Activated CD8-positive, alpha-beta memory T cell treated with anti-CD3 and anti-CD28 coated beads, Interleukin-2, amount 50 U/mL, for 1 hour (primary cell): ENCODE results near the gene XDH.

Source experiments
- DNase-seq: peaks from one replicate; pipeline ENCODE4 v3.0.0-alpha.2; 2020; ENCODE audit errors: extremely low read depth

XDH gene

DNA sequence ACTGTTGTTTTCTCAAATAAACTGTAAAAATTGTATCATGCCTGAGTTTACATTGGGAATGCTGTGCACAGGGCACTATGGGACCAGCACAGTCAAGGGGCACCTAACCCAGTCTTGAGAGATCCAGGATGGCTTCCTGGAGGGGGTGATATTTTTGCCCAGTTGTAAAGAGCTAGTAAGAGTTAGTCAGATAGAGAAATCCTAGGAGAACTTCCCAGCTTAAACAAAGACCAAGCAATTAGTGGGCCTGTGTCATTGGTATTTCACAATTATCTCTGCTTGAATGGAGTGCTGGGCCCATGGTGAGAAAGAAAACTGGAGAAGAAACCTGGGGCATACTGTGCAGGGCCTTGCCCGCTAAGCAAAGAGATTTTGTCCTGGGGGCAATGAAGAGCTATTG, 12.2 kb downstream of the XDH start:
- DNase-seq: no peak

DNA sequence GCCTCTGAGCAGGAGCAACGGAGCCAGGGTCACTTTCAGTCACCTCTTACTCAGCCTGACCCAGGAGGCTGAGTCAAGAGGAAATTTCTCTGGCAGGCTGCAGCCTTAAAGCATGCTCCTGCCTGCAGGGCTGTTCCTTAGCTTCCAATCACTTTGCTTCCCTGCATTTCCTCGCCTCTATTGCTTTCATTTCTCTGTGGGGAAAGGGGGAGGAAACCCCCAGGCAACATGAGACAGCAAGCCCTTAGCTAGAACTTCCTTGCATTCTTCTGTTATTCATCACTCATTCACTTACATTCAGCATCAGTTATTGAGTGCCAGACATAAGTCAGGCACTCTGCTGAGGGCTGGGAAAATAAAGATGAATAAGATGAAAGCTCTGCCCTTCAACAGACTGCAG, 13.0 kb downstream of the XDH start:
- DNase-seq: no peak

DNA sequence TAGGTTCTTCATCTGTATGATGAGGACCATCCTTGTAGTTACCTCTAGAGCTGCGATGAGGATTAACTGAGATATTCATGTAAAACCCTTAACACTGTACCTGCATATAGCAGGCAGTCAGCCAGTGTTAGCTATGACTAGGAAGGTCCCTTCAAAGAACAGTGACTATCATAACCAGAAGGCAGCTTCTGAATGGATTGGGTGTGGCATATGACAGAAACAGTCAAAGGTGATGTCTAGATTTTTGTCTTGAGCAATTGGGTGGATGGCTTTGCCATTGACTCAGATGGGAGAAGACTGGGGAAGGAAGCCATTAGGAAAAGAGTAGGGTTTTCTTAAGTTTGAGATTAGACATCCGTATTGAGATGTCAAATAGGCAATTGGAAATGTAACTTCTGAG, 15.7 kb downstream of the XDH start:
- DNase-seq: no peak

DNA sequence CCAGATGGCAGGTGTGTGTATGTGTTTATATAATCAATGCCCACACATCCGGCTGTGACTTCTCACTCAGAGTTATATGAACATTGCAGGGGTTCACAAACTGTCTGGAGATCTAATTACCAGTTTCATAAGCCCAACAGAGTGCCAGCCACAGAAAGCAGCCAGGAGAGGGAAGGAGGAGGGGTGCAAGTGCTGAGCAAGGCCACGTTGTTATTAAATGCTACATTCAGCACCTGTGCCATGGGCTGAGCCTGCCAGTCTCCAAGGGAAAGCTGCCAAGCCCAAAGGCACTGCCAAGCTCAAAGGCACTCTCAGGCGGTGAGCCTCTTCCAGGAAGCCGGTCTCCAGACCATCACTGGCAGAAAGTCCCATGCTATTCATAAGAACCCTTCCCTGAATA, 17.4 kb downstream of the XDH start:
- DNase-seq: no peak

DNA sequence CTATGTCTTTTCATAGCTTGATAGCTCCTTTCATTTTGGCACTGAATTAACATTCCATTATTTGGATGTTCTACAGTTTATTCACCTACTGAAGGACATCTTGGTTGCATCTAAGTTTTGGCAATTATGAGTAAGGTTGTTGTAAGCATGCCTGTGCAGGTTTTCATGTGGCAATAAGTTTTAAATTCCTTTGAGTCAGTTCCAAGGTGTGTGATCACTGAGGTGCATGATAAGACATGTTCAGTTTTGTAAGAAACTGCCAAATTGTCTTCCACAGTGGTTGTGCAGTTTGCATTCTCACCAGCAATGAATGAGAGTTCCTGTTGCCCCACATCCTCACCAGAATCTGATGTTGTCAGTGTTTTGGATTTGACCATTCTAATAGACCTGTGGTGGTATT, 24.2 kb downstream of the XDH start:
- no peak for DNase-seq

DNA sequence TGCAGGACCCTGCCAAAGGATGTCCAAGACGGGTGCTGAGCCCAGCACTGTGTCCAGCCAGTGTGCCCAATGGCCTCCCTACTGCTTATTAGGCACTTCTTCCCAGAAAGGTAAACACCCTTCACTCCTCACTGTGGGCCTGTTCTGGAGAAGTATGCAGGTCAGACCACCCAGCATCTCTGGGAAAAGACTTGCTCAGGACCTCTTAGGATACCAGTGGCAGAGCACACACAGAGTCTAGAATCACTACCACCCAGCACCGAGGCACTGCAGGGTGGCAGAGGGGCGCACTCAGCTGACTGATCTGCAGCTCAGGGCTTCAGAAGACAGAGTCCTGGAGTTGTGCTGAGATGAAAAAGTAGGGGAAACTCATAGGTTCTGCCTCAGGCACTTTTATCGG, 25.8 kb downstream of the XDH start:
- no peak for DNase-seq

DNA sequence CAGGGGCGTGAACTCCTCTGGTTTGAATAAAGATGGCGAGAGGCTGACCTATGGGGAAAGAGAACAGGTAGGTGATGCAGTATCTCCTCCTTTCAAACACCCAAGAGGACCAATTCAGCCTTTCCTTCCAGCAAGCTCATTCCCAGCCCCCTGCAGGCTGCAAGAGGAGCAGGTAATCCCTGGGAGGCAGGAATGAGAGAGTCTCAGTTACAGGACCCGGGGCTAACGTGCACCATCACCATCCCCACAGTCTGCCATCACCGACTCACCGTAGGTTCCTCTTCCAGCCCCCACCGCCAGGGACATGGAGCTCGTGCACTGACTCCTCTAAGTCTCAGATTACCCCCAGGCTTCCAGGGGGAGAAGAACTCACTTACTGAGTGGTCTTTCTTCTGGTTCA, 26.7 kb downstream of the XDH start:
- DNase-seq: no peak

DNA sequence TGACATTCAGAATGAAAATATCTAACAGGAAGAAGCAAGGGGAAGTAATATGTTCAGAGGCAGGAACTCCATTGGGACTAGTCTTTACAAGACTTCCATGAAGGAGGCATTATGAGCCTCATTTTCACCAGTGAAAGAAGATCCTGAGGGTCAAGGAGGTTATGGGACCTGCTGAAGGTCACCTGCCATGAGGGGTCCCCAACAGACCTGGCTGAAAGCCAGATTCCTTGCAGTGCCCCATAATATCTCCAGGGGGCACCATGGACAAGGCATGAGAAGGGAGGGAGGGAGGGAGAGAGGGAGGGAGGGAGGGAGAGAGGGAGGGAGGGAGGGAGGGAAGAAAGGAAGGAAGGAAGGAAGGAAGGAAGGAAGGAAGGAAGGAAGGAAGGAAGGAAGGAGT, 27.9 kb downstream of the XDH start:
- no peak for DNase-seq

DNA sequence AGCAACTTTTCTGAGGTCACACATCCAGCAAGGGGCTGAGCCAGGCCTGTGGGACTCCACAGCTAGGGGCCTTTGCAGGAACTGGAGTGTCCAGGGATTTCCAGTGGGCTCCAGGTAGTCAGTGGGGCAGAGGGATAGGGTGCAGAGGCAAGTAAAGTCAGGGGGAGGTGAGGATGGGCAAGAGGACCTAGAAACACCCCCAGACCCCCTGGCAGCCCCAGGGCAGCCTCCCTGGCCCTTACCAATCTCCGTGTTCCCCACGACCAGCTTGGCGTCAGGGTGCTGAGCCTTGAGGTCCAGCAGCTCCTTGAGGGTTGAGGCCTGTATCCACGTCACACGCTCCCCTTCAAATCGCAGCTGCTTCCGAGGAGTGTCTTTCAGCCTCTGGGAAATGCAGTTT, 28.4 kb downstream of the XDH start:
- no peak for DNase-seq

DNA sequence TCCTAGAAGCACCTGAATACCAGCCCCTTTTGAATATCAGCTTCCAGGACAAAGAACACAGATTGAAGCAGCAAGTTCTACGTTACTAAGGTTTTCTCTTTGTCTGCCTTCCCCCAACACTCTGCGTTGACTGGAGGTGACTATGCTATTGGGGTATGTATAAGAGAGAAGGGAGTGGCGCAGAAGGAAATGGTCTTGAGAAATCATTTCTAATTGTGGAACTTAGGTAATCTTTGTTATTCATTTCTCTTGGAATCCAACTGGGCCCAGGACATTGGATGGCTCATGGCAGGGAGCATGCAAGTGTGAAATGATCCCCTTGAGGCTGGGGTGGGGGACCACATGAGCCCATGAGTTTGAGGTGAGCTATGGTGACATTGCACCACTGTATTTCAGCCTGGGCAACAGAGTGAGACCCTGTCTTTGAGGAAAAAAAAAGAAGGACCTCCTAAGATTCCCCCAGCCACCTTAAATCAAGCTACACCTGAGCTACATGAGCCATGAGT, 29.7 kb downstream of the XDH start:
- no peak for DNase-seq

DNA sequence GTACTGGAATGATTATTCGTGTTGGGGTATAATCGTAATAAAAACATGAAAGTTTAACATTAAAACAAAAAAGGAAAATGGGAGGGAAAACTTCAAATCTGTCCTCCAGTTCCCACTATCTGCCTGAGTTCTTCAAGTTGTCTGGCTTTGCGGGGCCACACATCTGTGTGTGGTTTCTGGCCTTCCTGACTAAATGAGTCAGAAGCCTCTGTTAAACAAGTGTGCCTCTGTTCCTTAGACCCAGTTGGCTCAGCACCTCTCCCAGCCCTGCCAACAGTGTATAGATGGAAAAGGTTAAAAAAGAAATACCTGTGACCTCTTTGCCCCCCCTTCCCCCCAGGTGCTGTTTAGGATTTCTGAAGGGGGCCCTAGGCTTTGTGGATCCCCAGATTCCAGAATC, 30.2 kb downstream of the XDH start:
- no peak for DNase-seq

DNA sequence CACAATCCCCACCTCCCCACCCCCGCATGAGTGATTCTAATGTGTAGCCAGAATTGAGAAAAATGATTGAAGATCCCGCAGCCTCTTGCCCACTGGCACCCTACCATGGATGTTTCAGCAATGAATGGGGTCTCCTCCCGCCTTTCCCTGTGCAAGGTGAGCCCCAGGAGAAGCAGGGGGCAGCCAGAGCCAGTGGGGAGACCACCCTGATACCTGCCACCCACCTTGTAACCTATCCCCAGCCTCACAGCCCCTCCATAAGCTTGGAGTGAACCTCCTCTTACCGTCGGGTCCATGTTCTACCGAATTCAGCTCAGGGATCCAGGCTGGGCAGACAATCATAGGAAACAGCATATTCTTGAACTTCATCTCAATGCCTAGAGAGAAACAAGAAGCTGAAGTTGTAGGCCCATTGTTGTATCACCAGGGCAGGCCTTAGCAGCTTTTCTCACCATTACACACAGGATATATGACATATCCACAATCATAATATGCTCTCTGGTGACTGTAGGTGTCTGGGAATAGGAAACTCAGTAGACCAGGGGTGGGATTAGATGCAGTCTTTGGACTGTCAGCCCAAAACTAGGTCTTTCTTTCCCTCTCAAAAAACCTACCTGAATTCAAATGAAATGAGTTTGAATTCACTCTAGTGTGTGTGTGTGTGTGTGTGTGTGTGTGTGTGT, 30.9 kb downstream of the XDH start:
- DNase-seq: no peak

DNA sequence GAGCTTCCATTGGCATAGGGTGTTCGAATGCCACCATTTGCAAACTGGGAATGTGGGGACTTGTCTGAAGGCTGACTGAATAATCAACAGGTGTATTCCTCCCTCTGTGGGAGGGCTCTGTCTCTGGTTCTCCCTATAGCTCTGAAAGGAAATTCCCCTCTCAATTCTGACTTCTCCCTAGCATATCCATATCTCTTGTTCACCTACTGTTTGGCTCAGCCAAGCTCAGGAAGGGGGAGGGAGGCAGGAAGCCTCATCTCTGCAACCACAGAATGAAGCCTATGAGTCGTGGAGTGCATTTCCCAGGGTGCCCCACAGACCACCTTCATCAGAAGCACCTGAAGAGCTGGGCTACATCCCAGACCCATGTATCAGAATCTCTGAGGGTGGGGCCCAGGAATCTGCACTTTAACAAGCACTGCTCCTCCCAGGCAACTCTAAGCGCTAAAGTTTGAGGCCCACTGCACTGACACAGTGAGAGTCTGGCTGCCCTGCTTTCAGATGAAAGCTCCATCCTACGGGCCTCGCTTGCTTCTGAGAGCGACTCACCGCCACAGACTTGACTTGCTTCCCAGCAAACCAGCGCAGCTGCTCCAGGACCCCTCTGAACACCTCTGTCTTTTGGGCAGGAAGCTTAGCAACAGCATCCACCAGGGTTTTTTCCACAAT, 32.0 kb downstream of the XDH start:
- no peak for DNase-seq

DNA sequence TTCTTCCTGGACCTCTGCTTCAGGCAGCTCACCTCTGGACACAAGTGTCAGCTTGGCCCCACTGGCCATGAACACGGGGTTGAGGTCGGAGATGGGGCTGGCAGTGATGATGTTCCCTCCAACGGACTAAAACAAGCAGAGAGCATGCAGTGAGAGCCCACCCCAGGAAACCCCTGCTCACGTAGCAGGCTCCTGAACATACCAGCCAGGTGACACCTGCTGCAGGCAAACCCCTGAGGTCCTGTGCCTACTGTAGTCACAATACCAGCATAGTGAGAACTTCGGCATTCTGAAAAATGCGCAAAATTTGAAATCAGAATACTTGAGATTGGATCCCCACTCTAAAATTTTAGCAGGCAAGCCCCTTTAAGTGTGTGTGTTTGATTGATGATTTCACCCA, 32.9 kb downstream of the XDH start:
- no peak for DNase-seq

DNA sequence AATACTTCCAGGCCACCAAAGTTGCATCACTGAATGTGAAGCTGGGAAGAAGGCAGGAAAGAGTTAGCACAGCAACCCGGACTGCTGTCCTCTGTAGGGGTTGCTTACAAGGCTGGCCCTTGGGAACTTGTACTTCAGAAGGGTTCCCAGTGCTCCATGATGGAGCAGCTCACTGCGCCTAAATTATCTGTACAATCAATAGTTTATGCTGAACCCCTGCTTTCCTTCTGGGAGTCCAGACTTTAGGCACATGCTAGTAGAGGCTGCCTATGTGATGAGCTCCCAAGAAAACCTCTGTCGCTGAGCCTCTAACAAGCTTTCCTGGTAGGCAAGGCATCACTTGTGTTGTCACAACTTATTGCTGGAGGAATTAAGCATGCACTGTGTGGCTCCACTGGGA, 34.3 kb downstream of the XDH start:
- no peak for DNase-seq

DNA sequence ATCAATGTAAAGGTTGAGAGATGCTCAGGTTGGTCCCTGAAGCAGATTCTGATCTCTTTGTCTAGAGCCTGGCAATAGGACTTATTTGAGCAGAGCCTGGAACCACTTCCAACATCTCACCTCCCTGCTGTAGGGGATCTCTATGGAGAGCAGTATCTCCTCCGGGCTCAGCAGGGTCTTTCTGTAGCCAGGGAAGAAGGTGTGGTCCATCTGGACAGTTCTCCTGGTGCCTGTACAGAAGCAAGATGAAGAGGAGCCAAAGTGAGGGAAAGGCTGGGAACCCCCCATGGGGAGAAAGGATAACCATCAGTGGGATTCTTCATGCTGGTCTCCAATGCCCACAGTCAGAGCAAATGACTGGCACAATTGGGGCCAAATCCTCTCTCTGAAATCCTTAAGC, 34.8 kb downstream of the XDH start:
- DNase-seq: no peak

DNA sequence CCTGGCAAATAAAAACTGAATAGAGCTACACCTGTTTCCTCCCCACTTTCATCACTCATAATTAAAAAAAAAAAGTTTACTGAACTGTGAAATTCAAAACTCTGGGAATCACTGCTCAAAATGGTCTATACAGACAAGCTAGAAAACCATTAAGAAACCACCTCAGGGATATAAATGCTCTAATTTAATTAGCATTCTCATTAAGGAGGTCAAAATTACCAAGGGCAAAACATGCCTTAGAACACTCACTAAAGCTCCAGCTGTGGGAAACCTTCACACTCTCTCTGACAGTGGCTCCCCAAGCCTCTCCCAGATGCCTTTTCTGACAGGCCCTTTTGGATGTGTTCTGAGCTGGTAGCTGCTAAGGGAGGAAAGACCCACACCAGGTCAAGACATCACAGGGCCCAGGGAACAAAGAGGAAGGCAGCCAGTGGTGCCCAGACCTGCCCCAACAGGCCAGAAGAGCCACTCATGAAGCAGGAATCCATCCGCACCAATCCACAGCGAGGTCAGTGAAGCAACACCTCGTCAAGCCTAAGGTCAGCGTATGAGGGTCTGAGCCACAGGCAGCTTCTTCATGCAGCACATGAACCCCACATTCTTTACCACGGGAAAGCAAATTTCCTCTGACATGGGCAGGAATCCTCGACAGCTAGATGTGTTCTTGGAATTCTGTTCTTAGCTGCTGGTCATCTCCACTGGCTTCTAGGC, 35.6 kb downstream of the XDH start:
- DNase-seq: no peak

DNA sequence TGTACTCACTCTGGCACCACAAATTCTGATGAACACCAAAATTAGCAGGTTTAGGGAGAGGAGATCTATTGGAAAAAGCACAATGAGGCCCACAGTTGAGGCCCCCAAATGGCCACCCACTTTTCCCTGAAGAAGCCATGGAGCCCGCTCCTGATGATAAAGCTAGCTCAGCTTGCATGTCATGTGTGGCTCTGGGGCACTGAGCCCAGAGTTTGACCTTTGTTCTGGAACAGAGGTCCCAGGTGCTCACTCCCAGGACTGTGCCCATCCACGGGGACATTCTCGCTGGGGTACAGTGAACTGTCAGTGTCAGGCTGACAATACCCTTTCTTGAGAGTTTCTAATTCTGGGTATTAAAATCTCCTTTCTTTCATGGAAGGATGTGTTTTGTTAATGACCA, 36.2 kb downstream of the XDH start:
- no peak for DNase-seq

DNA sequence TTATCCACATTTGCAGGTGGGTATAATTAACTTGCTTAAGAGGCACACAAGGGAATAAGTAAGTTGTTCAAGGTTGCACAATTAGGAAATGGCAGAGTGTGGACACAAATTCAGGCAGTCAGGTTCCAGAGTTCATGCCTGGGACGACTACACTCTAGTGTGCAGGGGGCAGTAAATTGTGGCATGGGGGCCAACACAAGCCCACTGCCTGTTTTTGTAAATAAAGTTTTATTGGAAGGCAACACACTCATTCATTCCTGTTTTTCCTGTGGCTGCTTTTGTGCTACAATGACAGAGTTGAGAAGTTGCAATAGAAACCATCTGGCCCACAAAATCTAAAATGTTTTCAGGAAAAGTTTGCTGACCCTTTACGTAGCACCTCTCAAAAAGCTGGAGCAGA, 41.4 kb downstream of the XDH start:
- no peak for DNase-seq

DNA sequence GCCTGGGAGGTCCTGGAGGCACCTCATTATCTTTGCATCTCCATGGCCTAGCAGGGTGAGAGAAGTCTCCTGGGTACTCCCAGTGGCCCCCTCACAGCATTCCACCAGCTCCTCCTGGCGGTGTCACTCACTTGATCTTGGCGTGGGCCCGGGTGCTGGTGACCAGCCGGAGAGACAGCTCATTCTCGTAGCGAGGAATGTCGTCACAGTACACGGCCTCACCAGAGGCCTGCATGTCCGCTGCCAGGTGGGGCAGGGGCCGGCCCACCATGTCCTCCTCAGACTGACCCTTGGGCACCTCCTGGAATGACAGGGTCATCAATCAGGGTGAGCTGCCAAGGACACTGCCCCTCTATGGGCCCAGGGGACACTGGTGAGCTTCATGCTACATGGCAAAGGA, 42.4 kb downstream of the XDH start:
- DNase-seq: no peak

DNA sequence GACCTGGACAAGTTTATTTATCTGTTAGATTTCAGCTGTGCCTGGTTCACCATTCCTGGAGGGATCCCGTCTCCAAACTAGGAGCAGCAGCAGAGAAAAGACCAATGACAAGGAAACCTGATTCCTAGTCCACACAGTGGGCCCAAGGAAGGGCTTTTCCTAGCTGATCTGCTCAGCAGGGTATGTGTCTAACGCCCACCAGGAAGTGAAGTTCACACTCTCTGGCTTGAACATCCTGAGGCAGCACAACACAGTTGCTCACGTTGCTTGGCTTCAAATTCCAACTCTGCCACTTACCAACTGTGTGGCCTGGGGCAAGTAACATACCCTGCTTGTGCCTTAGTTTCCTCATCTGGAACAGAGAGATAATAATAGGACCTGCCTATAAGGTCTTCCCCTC, 42.9 kb downstream of the XDH start:
- no peak for DNase-seq

DNA sequence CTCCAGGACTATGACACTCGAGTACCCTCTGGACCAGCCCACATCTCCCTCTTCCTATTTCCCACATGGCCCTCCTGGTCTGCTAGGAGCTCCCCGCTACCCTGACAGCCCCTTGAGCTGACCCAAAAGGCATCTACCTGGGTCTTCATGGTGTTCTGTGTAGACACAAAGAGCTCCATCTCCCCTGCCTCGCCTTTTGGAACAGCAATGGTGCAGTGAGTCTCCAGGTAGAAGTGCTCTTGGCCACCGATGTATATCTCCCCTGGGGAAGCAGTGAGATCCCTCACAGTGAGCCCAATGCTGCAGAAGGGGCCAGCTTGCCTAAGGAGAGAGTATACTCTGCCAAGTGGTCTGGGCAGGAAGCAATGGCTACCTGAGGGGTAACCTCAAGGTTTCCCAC, 47.8 kb downstream of the XDH start:
- no peak for DNase-seq

DNA sequence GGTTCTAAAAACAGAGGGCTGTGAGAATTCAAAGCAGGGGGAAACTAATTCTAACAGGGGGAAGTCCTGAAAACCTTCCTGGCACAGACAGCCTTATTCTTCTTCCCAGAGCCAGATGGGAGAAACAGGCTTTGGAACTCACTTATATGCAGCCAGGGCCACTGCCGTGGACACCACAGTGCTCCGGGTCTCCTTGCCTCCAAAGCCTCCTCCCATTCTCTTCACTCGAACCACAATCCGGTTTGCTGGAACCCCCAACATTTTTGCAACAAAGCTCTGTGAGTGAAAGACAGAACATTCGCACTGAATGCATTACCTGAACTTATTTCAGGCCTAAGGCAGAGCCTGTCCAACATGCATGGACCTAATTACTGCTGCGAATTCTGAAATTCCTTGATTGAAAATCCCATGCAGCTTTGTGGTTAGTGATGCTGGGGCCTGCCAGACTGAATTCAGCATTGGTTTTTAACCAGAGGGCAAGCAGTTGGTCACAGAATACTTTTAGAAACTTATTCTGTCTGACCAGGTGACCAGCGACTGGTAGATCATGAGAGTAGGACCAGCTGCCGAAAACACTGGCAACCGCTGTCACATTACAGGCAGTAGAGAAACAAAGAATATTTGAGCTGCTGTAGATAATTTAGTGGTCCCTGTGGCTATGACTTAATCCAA, 48.6 kb downstream of the XDH start:
- DNase-seq: no peak
